GM19397 (cell line): Measurements from ENCODE around the gene SDCCAG8.
A peak's percentile ranks its signal among the peaks of the same experiment; 100 is the strongest.

Source experiments
- ATAC-seq: cut with Tn5 transposase; IDR thresholded peaks from one replicate; pipeline ENCODE4 v1.9.1; 2021; ENCODE audit warnings: mild to moderate bottlenecking, moderate library complexity; ENCODE audit not compliant: unreplicated experiment

SDCCAG8 gene

DNA sequence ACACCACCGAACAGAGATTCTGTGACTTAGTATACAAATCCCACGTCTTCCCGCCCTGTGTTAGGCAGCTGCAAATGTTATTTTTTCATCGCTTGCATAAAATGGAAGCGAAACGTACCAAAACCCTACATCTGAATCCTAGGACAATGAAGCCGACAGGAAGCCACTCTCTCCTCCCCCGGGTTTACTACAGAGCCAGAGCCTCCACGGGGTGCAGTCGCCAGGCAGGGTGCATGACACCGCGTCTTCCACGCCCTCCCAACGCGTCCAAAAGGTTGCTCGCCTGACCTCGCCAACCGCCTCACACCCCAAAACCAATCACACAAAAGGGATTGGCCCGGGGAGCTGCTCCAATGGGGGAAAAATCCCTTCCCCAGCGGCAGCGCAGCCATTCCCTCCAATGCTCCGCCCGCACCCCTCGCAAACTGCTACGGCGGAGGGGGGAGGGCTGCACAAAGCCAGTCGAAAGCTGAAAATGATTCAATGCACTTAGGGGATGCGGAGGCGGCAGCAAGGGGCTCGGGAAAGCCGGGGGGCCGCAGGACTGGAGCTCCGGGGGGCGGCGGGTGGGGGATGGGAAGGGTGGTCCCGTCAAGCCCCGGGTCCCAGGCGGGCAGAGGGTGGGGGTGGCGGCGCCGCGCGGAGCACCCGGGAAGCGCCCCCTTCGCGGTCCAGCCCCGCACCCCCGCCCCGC lies 1.5 kb upstream of the SDCCAG8 start:
- ATAC-seq, result peak; percentile 7

DNA sequence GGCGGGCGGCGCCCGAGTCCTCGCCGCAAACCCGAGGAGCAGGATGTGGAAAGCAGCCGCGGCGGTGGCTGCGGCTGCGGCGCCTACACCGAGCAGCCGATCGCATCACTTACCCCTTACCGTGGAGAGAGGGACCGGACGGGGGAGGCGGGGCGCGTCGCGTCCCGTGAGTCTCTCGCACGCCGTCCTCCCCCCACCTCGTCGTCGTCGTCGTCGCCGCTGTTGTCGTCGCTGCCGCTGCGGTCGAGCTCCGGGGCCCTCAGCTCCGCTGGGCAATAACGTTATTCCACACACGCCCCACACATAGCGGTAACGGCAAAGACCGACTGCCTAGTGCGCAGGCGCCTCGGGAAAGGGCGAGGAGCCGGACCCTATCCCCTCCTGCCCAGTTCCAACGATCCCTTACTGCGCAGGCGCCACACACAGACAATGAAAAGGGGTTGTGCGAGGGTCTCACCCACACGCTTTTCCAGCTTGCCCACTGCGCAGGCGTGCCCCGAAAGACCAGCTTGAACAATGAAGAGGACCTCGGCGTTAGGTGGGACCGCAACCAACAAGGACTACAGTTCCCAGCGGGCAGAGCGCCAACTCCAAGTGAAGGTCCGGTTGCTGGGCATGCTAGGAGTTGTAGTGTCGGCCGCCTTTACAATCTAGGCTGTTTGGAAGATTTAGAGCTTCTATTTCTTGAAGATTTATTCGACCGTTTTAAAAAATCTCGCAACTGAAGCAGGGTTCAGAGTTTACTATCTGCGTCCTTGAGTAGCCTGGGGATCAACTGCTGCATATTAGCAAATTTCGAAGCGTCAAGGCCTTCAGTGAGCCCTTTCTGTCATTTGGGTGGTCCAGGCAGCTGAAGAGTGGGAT lies 682 bp upstream of the SDCCAG8 start, which contains the start of gene CEP170:
TSS of gene CEP170 (minus strand) at position 355 of the 864 bp plus-strand sequence. CDS start 30,001 bp downstream, outside the sequence.
- peak; percentile 48 for ATAC-seq

DNA sequence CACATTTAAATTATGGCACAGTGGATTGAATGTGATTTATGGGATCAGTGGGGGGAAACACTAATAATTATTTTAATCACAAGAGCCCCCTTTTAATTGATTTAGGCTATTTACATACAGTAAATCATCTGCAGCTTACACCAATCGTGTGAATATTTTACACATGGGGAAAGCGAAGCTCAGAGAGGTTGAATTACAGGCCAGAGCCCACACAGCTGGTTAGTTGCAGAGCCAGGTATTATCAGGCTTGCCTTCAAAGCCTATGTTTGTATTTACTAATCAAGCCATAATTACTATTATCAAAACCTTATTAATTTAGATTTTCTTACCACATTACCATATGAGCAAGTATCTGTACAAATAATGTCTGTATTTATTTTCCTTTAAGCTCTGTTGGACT lies 749 bp downstream of the SDCCAG8 start:
- no peak for ATAC-seq

DNA sequence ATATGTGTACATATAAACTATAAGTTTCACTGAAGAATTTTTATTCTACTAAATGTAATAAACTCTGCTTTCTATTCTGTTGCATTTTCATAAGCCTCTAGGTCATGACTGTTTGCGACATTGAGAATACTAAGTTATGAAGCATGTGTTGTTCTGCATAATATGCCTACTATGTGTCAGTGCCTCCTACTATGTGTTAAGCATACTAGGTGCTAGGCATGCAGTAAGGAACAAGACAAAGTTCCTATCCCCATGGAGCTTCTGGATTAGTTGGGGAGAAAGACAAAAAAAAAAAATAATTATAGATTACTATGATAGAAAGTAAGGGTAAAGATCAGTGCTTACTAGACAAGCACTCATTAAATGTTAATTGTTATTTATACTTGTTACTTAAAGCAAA lies 1.3 kb downstream of the SDCCAG8 start:
- no peak for ATAC-seq

GRCh38 chr1:243258731-243259130 lies 2.9 kb downstream of the SDCCAG8 start:
- ATAC-seq, result no peak

DNA sequence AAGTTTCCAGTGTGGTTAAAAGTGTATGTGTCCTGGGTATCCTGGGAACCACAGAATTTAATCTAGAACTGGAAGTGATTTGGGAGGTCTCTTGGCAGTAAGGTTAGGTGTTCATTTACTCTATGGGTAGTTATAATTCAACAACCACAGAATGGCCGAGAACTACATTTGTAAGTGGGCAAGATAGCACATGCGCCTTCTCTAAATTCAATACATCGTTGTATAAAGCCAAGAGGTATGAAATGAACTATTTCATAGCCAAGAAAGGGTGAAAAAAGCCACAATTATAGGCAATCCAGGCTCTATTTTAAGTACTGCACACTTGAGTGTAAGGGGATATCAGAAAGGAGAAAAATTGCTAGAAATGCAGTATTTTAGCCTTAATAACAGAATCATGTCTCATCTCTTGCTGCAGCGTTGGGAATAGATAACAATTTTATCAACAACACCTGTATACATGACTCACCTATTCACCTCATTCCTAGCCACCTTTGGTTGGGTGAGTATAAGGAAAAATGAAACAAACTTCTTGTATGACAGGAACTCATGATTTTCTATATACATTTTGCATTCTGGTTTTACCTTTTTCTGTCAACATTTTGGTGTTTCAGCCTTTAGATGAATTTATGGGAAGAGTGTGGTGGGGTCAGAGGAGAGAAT lies 4.5 kb downstream of the SDCCAG8 start:
- no peak for ATAC-seq

GRCh38 chr1:243261390-243261789 lies 5.5 kb downstream of the SDCCAG8 start:
- ATAC-seq, result no peak

DNA sequence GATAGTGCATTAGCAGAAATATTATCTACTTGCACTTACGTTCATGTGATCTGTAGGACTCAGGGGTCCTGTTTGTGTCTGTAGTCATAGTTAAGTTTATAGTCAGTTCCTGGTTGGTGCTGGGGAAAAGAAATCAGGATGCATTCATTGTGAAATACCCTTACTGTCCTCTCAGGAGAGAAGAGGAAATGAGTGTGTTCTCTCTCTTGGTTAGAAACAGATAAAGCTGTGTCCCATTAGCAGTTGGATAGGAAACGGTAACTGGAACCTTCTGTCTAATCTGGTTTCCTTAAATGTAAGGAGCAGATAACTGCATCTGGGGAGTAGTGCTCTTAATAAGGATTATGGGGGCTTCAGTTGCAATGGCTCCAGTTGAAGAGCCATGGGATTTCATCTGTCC lies 8.9 kb downstream of the SDCCAG8 start:
- ATAC-seq, result no peak

GRCh38 chr1:243266231-243266630 lies 10.4 kb downstream of the SDCCAG8 start:
- ATAC-seq, result no peak

DNA sequence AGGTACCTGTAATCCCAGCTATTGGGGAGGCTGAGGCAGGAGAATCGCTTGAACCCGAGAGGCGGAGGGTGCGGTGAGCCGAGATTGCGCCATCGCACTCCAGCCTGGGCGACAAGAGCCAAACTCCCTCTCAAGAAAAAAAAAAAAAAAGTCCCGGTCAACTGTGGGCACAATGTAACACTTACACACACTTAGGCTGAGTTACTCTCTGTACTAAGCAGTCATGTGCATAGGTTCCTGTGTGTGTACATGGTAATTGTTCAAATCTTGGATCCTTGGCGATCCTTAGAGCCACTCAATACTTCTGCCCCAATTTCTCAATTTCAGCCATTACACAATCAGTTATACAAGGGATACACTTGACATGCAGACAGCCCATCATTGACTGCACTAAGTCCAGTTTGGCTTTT lies 11.6 kb downstream of the SDCCAG8 start:
- ATAC-seq, result no peak

GRCh38 chr1:243267914-243268653 lies 12.2 kb downstream of the SDCCAG8 start:
- ATAC-seq, result no peak

DNA sequence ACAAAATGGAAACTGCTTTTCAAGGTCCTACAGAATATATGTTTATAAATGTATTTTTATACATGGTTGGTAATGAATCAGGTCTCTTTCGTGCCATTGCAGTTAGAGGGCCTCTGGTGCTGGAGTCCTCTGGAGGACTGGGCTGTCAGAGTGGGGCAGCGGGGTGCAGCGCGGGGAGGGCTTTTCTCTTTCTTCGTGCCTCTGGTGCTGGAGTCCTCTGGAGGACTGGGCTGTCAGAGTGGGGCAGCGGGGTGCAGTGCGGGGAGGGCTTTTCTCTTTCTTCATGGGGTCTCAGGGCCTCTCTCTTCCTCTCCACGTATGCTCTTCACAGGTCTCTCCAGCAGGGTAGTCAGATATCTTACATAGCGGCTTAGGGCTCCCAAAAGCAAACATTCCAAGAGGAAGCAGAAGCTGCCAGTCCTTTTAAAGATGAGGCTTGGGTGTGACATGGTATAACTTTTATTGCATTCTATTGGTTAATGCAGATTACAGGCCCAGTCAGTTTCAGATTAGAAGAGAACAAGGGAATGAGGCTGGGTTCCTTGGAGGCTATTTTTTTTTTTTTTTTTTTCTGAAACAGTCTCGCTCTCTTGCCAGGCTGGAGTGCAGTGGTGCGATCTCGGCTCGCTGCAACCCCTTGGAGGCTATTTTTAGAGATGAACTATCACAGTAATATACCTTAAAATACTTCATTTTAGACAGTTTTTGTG lies 13.1 kb downstream of the SDCCAG8 start:
- peak; percentile 19 for ATAC-seq

DNA sequence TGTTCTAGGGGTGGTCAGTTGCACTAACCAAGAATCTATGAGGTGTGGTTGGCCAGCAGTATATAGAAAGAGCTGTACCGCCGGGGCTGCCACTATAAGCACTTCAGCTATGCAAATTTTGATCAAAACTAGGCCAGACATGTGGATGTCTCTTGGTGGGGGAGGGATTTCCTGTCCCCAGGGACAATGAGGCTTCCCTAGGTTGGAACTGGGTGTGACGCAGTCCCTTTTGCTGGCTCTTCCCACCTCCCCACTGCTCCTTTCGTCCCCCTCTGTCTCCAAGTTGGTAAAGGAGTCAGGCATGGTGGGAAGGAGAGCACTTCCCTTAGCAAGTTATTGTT lies 13.6 kb downstream of the SDCCAG8 start:
- ATAC-seq, result peak; percentile 60

DNA sequence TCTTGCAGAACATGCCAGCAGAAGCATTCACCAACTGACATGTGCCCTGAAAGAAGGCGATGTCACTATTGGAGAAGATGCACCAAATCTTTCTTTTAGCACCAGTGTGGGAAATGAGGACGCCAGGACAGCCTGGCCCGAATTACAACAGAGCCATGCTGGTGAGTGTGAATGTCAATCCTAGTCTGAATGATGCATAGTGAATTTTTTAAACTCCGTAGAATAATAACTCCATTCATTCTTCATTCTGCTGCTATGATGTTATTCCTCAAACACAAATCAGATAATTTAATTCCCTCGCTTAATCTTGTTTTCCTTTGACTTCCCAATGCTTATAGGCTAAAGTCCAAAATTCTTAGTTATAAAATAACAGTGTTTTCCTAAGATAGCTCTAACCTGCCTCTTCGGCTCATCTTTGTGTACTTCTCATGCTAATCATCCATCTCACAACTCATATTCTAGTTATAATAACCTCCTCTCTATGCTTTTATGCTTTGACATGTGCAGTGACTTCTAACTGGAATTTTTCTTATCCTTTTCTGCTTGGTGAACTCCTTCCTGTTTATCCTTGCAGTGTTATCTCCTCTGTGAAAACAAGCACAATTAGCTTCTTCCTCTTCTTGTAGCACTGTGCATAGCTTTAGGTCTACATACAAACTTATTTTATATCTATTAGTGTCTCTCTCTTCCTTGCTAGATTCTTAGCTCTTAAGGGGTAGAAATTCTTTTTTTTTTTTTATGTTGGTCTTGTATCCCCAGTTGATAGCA lies 14.4 kb downstream of the SDCCAG8 start:
- no peak for ATAC-seq

GRCh38 chr1:243271996-243272395 lies 16.2 kb downstream of the SDCCAG8 start:
- no peak for ATAC-seq

DNA sequence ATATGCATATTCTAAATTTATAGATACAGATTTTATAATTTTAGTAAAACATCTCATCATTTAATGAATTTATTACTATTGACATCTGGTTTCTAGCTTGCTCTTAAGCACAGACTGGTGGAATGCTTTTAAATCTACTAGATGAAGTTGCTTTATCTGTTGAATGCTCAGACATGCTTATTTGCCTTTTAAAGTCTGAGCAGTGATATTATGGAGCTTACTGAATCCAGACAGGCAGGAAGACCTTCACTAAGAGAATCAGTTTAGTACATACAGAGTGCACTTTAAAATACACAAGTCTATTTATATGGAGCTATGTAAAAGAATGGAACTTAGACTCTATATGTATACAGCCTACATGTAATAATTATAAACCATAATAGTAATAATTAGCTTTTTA lies 16.6 kb downstream of the SDCCAG8 start:
- no peak for ATAC-seq

GRCh38 chr1:243273506-243273905 lies 17.7 kb downstream of the SDCCAG8 start:
- no peak for ATAC-seq

DNA sequence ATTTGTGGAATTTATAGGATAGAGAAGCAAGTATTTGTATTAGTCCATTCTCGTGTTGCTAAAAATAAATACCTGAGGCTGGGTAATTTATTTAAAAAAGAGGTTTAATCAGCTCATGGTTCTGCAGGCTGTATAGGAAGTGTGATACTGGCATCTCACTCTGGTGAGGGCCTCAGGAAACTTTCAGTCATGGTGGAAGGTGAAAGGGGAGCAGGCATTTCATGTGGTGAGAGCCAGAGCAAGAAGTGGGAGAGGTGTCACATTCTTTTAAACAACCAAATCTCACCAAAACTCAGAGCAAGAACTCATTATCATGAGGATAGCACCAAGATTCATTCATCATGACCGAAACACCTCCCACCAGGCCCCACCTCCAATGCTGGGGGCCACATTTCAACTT lies 18.1 kb downstream of the SDCCAG8 start:
- no peak for ATAC-seq

- no peak for ATAC-seq
Measured at GRCh38 chr1:243275316-243275715, 19.5 kb downstream of the SDCCAG8 start.
